Measurements from ENCODE around the gene SLIT3. TPM values are rescaled to one million over a fixed set of nuclear protein-coding genes. Genes with fewer than 3 reads are reported as not detected.

SLIT3 gene
- total RNA-seq, 4 donors from 2014 or later: 6.8 to 23.1 (median 13.3) TPM

- DNase-seq: no peak
- H3K4me3 ChIP-seq: no peak overlapping the region
- no peaks in the 10 kb centered on the region for H3K9me3 ChIP-seq
- TF ChIP-seq, protein P1, sequence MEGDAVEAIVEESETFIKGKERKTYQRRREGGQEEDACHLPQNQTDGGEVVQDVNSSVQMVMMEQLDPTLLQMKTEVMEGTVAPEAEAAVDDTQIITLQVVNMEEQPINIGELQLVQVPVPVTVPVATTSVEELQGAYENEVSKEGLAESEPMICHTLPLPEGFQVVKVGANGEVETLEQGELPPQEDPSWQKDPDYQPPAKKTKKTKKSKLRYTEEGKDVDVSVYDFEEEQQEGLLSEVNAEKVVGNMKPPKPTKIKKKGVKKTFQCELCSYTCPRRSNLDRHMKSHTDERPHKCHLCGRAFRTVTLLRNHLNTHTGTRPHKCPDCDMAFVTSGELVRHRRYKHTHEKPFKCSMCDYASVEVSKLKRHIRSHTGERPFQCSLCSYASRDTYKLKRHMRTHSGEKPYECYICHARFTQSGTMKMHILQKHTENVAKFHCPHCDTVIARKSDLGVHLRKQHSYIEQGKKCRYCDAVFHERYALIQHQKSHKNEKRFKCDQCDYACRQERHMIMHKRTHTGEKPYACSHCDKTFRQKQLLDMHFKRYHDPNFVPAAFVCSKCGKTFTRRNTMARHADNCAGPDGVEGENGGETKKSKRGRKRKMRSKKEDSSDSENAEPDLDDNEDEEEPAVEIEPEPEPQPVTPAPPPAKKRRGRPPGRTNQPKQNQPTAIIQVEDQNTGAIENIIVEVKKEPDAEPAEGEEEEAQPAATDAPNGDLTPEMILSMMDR (IDR thresholded peaks at IDR 0.05): no peak
- TF ChIP-seq POLR2A (IDR thresholded peaks at IDR 0.05): no peak
- H3K36me3 ChIP-seq: no peaks in the 10 kb centered on the region
- H3K27me3 ChIP-seq: no peaks in the 10 kb centered on the region
- H3K4me1 ChIP-seq: no peaks in the 10 kb centered on the region
- no peak overlapping the region for H3K27ac ChIP-seq
Observed at GRCh38 chr5:169341556-169341955, 40.6 kb upstream of the SLIT3 start.

GRCh38 chr5:169339869-169340268 lies 38.9 kb upstream of the SLIT3 start:
- no peak for TF ChIP-seq POLR2A (IDR thresholded peaks at IDR 0.05)
- TF ChIP-seq, protein P1 (IDR thresholded peaks at IDR 0.05): no peak
- no peaks in the 10 kb centered on the region for H3K36me3 ChIP-seq

DNA sequence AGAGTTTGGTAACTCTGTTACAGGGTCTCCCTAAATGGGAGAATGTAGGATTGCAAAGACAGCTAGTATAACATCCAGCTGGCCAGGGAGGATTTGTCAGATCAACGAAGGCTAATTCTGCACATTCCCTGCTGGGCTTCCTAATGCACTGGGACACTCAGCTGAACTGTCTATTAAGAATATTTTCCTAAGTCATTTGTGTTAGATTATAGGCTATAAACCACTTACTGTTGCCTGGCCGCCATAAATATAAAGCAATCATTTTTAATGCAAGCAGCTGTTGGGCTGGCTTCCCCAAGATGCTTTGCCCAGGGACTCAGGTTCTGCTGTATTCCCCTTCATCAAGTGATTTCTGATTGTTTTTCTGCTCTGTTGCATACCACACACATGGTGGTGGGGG lies 35.3 kb upstream of the SLIT3 start:
- H3K4me1 ChIP-seq: no peaks in the 10 kb centered on the region
- H3K9me3 ChIP-seq: no peaks in the 10 kb centered on the region
- H3K27me3 ChIP-seq: no peaks in the 10 kb centered on the region
- no peak overlapping the region for H3K27ac ChIP-seq
- TF ChIP-seq POLR2A (IDR thresholded peaks at IDR 0.05): no peak
- TF ChIP-seq, protein P1 (IDR thresholded peaks at IDR 0.05): no peak
- DNase-seq: no peak
- H3K4me3 ChIP-seq: no peak overlapping the region
- H3K36me3 ChIP-seq: no peaks in the 10 kb centered on the region

More at GRCh38 chr5:169339869-169340268, 38.9 kb upstream of the SLIT3 start:
- H3K27me3 ChIP-seq: no peaks in the 10 kb centered on the region
- H3K27ac ChIP-seq: no peak overlapping the region
- H3K4me3 ChIP-seq: no peak overlapping the region
- H3K4me1 ChIP-seq: no peaks in the 10 kb centered on the region
- no peaks in the 10 kb centered on the region for H3K9me3 ChIP-seq
- DNase-seq: no peak

- Histone ChIP-seq H3K4me1 (no peaks in the 10 kb centered on the region), H3K4me3 (no peak overlapping the region), H3K27me3 (no peaks in the 10 kb centered on the region), H3K27ac (no peak overlapping the region), H3K36me3 (no peaks in the 10 kb centered on the region), H3K9me3 (no peaks in the 10 kb centered on the region)
- no peak for DNase-seq
- TF ChIP-seq, protein P1 (IDR thresholded peaks at IDR 0.05): no peak
- TF ChIP-seq POLR2A (IDR thresholded peaks at IDR 0.05): no peak
Observed at GRCh38 chr5:169335806-169336205, 34.9 kb upstream of the SLIT3 start.

DNA sequence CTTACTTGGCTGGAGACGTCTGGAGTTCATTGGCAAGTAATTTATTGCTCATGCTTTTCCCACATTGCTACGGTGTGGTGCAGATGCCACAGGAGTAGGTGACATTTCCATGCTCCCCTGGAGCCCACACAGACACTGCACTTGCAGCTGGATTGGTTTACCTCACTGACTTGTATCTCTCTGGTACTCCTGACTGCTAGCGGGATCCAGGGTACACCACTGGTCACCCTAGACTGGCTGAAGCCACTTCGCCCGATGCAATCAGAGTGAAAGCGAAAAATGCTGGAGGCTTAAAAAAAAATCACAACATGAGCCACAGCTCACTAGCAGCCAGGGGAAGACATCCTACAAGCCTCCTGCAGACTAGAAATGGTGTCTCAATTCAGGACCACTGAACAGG lies 32.6 kb upstream of the SLIT3 start:
- Histone ChIP-seq H3K27me3 (no peaks in the 10 kb centered on the region), H3K4me1 (no peaks in the 10 kb centered on the region), H3K36me3 (no peaks in the 10 kb centered on the region), H3K9me3 (no peaks in the 10 kb centered on the region), H3K27ac (no peak overlapping the region), H3K4me3 (no peak overlapping the region)
- DNase-seq: no peak
- TF ChIP-seq POLR2A (IDR thresholded peaks at IDR 0.05): no peak
- TF ChIP-seq, protein P1 (IDR thresholded peaks at IDR 0.05): no peak

- Histone ChIP-seq H3K27ac (no peak overlapping the region), H3K4me1 (no peaks in the 10 kb centered on the region), H3K4me3 (no peak overlapping the region), H3K27me3 (no peaks in the 10 kb centered on the region), H3K9me3 (no peaks in the 10 kb centered on the region), H3K36me3 (no peaks in the 10 kb centered on the region)
- TF ChIP-seq, protein P1 (IDR thresholded peaks at IDR 0.05): no peak
- TF ChIP-seq POLR2A (IDR thresholded peaks at IDR 0.05): no peak
- no peak for DNase-seq
Observed at GRCh38 chr5:169331292-169331852, 30.4 kb upstream of the SLIT3 start.

Data from Peyer's patch (tissue), 4 donors.